Measurements from ENCODE around the gene CNTN5. TPM values are rescaled to one million over a fixed set of nuclear protein-coding genes. Genes with fewer than 3 reads are reported as not detected.

The CNTN5 gene
- total RNA-seq, 3 donors from 2014 or later (not counting 1 experiment from before 2014, with no cell fraction given), result not detected

- intact Hi-C loops (cut with micrococcal nuclease), result no loop called here
- TF ChIP-seq CTCF (IDR thresholded peaks at IDR 0.05), result no peak
Measured at GRCh38 chr11:99987821-99988470, 967.2 kb downstream of the CNTN5 start.

GRCh38 chr11:99988471-99988837, 967.7 kb downstream of the CNTN5 start:
- no peak for ATAC-seq
- H3K27me3 ChIP-seq (ENCODE audit: control insufficient read depth, insufficient read depth, low read length), result no peaks in the 10 kb centered on the region
- no peaks in the 10 kb centered on the region for H3K4me1 ChIP-seq (ENCODE audit: control insufficient read depth, insufficient read depth, low read length)

More at GRCh38 chr11:99987821-99988470, 967.2 kb downstream of the CNTN5 start:
- Histone ChIP-seq H3K4me1 (ENCODE audit: control insufficient read depth, insufficient read depth, low read length) (no peaks in the 10 kb centered on the region), H3K27me3 (ENCODE audit: control insufficient read depth, insufficient read depth, low read length) (no peaks in the 10 kb centered on the region), H3K9me3 (ENCODE audit: control insufficient read depth, insufficient read depth, low read length) (no peaks in the 10 kb centered on the region), H3K4me3 (ENCODE audit: low read length) (no peak overlapping the region), H3K36me3 (ENCODE audit: control insufficient read depth, insufficient read depth, low read length) (no peaks in the 10 kb centered on the region), H3K27ac (ENCODE audit: low read length) (no peak overlapping the region)
- no peaks in the 10 kb centered on the region for H3K4me1 Mint-ChIP-seq
- peaks cover 16% of the 10 kb centered on the region for H3K36me3 Mint-ChIP-seq
- peaks cover 20 to 26% of the 10 kb centered on the region in 2 donors for H3K9me3 Mint-ChIP-seq
- ATAC-seq (no peak), DNase-seq (no peak)
- WGBS (ENCODE audit: insufficient coverage), result no CpG with 5 or more reads among the region's 2 CpGs
- H3K27ac Mint-ChIP-seq, result no peak overlapping the region
- no peak overlapping the region for H3K4me3 Mint-ChIP-seq
- no peaks in the 10 kb centered on the region for H3K27me3 Mint-ChIP-seq (ENCODE audit: low read depth in 2 of 2)

GRCh38 chr11:100003985-100004384, 983.2 kb downstream of the CNTN5 start:
- peaks cover 8% of the 10 kb centered on the region for H3K9me3 ChIP-seq (ENCODE audit: control insufficient read depth, insufficient read depth, low read length)
- Mint-ChIP-seq H3K4me1 (no peaks in the 10 kb centered on the region), H3K27me3 (ENCODE audit: low read depth in 2 of 2) (no peaks in the 10 kb centered on the region), H3K36me3 (no peaks in the 10 kb centered on the region), H3K27ac (no peak overlapping the region), H3K4me3 (no peak overlapping the region), H3K9me3 (peaks cover 11 to 23% of the 10 kb centered on the region in 2 donors)
- H3K4me1 ChIP-seq (ENCODE audit: control insufficient read depth, insufficient read depth, low read length), result no peaks in the 10 kb centered on the region
- H3K27ac ChIP-seq (ENCODE audit: low read length), result no peak overlapping the region
- no peak for ATAC-seq
- WGBS (ENCODE audit: insufficient coverage), result 83% methylated on average over 3 of the region's 3 CpGs
- DNase-seq, result no peak
- intact Hi-C loops (cut with micrococcal nuclease), result no loop called here
- no peaks in the 10 kb centered on the region for H3K27me3 ChIP-seq (ENCODE audit: control insufficient read depth, insufficient read depth, low read length)
- no peak overlapping the region for H3K4me3 ChIP-seq (ENCODE audit: low read length)
- H3K36me3 ChIP-seq (ENCODE audit: control insufficient read depth, insufficient read depth, low read length), result no peaks in the 10 kb centered on the region
- TF ChIP-seq CTCF (IDR thresholded peaks at IDR 0.05), result no peak

More at GRCh38 chr11:99988471-99988837, 967.7 kb downstream of the CNTN5 start:
- 86% methylated on average over 2 of the region's 2 CpGs for WGBS (ENCODE audit: insufficient coverage)
- H3K27me3 Mint-ChIP-seq (ENCODE audit: low read depth in 2 of 2), result no peaks in the 10 kb centered on the region
- intact Hi-C loops (cut with micrococcal nuclease), result no loop called here
- H3K4me3 Mint-ChIP-seq, result no peak overlapping the region
- no peak for TF ChIP-seq CTCF (IDR thresholded peaks at IDR 0.05)
- H3K36me3 Mint-ChIP-seq, result peaks cover 10% of the 10 kb centered on the region
- Histone ChIP-seq H3K4me3 (ENCODE audit: low read length) (no peak overlapping the region), H3K9me3 (ENCODE audit: control insufficient read depth, insufficient read depth, low read length) (peaks cover 1% of the 10 kb centered on the region), H3K36me3 (ENCODE audit: control insufficient read depth, insufficient read depth, low read length) (no peaks in the 10 kb centered on the region), H3K27ac (ENCODE audit: low read length) (no peak overlapping the region)
- no peak for DNase-seq
- no peaks in the 10 kb centered on the region for H3K4me1 Mint-ChIP-seq
- peaks cover 17 to 22% of the 10 kb centered on the region in 2 donors for H3K9me3 Mint-ChIP-seq
- no peak overlapping the region for H3K27ac Mint-ChIP-seq

- no peak overlapping the region for H3K4me3 Mint-ChIP-seq
- ATAC-seq, result no peak
- H3K4me1 Mint-ChIP-seq, result no peaks in the 10 kb centered on the region
- peaks cover 15 to 29% of the 10 kb centered on the region in 2 donors for H3K9me3 Mint-ChIP-seq
- Histone ChIP-seq H3K27ac (ENCODE audit: low read length) (no peak overlapping the region), H3K9me3 (ENCODE audit: control insufficient read depth, insufficient read depth, low read length) (peaks cover 8% of the 10 kb centered on the region), H3K4me1 (ENCODE audit: control insufficient read depth, insufficient read depth, low read length) (no peaks in the 10 kb centered on the region), H3K27me3 (ENCODE audit: control insufficient read depth, insufficient read depth, low read length) (no peaks in the 10 kb centered on the region), H3K36me3 (ENCODE audit: control insufficient read depth, insufficient read depth, low read length) (no peaks in the 10 kb centered on the region), H3K4me3 (ENCODE audit: low read length) (no peak overlapping the region)
- TF ChIP-seq CTCF (IDR thresholded peaks at IDR 0.05), result no peak
- intact Hi-C loops (cut with micrococcal nuclease), result no loop called here
- no peaks in the 10 kb centered on the region for H3K27me3 Mint-ChIP-seq (ENCODE audit: low read depth in 2 of 2)
- H3K36me3 Mint-ChIP-seq, result no peaks in the 10 kb centered on the region
- no peak for DNase-seq
- H3K27ac Mint-ChIP-seq, result no peak overlapping the region
Measured at GRCh38 chr11:100004541-100004940, 983.8 kb downstream of the CNTN5 start.
